Right cardiac atrium (tissue), 5 donors: ENCODE measurements around the gene PUSL1. TPM values are rescaled to one million over a fixed set of nuclear protein-coding genes. Genes with fewer than 3 reads are reported as not detected.

ENCODE experiments used
- ATAC-seq, 2 donors: fragments of 200-7000 bp; cut with Tn5 transposase; one replicate each; pipeline versions ENCODE4 v1.8.0 to v1.9.1; 2020; ENCODE audit warnings: moderate library complexity in 2 of 2, mild to moderate bottlenecking in 1 of 2
- DNase-seq, 3 donors: peaks; one replicate each; pipeline ENCODE4 v3.0.0-alpha.2; 2020
- H3K27ac ChIP-seq: one replicate; pipeline ENCODE4 v1.5.1; 2013; ENCODE audit warnings: mild to moderate bottlenecking, low read length, control low read depth, moderate library complexity
- H3K27me3 ChIP-seq: one replicate; pipeline ENCODE4 v1.6.1; 2013; ENCODE audit not compliant: control insufficient read depth, insufficient read depth
- H3K4me1 ChIP-seq: one replicate; pipeline ENCODE4 v1.6.1; 2013; ENCODE audit warnings: low read length; ENCODE audit not compliant: control insufficient read depth, insufficient read depth
- H3K4me3 ChIP-seq: one replicate; pipeline ENCODE4 v1.5.1; 2013; ENCODE audit warnings: low read length, control low read depth
- H3K9me3 ChIP-seq: one replicate; pipeline ENCODE4 v1.6.1; 2013; ENCODE audit warnings: low read length; ENCODE audit not compliant: control insufficient read depth
- WGBS: extraction: QIAGEN DNeasy Blood & Tissue Kit; methylation state at CpG from one replicate; pipeline ENCODE4 v1.1.7; 2013; 5-methylcytosine and 5-hydroxymethylcytosine counted together
- intact Hi-C, 4 donors: fragments of 100-400 bp; cut with DNase I; formaldehyde crosslinking; loops; one replicate each; pipeline versions ENCODE4 v1.11.0 to v1.14.0; 2022 to 2023
- polyA plus RNA-seq: library from polyadenylated mRNA; stranded (reverse); fragments of 200-250 nt; gene quantifications from one replicate; pipeline ENCODE4 v1.2.3, GENCODE V29; 2013
- total RNA-seq, 4 donors: library from RNA; stranded (reverse); fragmentation: NEBNext Ultra II Directional; extraction: Animal tissue kit (Norgen Biotek cat#: 25700); gene quantifications; one replicate each; pipeline ENCODE4 v1.2.1, GENCODE V29; 2021
- donor health status: healthy with polysubstance abuse.
- donor health status: DM: no; HTN: yes; CAD: no.
- donor health status: DM: no; HTN: no; CAD: no.
- donor health status: DM: no; HTN: yes; CAD: no; lungs with severe emphysema.
- donor health status: DM: yes; HTN: yes; CAD: no.

Gene PUSL1
- total and polyA plus RNA-seq, 5 donors = 11.3 to 14.1 (median 13.1) TPM

GRCh38 chr1:1279028-1279427 is 29.4 kb upstream of the PUSL1 start:
- Histone ChIP-seq H3K4me3 (no peak overlapping the region), H3K27ac (no peak overlapping the region), H3K27me3 (no peaks in the 10 kb centered on the region), H3K9me3 (no peaks in the 10 kb centered on the region), H3K4me1 (peaks cover 3% of the 10 kb centered on the region)
- DNase-seq = peak in 1 of 3 donors; percentile 39
- intact Hi-C loops = no loop called here
- 93% methylated on average over 16 of the region's 17 CpGs for WGBS
- no peak for ATAC-seq

DNA sequence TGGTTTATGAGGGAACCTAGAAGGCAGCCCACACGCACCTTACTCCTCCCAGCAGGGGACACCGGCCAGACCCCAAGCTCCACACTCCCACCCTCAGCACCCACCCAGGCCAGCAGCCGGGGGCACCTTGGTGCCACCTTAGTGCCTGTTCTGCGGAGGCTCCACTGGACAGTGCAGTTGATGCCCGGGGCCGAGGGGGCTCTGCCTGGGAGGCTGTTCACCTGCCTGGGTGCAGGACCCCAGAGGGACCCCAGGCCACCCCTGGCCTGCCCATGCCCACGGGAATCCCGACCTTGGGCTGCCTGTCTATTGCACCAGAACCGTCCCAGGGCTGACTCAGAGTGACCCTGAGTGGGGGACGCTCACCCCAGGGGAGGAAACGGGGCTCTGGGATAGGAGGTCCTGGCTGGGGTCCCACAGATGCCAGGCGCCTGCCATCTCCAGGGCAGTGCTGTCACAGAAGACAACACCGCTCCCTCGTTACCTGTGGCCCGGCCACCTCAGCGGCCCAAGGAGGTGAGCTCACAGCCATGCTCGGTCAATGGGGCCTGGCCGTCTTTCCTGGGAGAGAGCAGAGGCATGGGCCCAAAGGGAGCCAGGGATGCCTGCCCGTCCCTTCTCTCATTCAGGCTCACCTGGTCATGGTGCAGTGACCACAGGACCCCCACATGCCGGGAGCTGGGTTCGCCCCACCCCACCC is 27.5 kb upstream of the PUSL1 start:
- Histone ChIP-seq H3K27me3 (no peaks in the 10 kb centered on the region), H3K4me3 (no peak overlapping the region), H3K4me1 (no peaks in the 10 kb centered on the region), H3K27ac (no peak overlapping the region), H3K9me3 (no peaks in the 10 kb centered on the region)
- DNase-seq (peak in 2 of 3 donors; percentile 42 to 50), ATAC-seq (peak in 1 of 2 donors; percentile 7)
- WGBS = 90% methylated on average over 21 of the region's 21 CpGs
- intact Hi-C loops = no loop called here

DNA sequence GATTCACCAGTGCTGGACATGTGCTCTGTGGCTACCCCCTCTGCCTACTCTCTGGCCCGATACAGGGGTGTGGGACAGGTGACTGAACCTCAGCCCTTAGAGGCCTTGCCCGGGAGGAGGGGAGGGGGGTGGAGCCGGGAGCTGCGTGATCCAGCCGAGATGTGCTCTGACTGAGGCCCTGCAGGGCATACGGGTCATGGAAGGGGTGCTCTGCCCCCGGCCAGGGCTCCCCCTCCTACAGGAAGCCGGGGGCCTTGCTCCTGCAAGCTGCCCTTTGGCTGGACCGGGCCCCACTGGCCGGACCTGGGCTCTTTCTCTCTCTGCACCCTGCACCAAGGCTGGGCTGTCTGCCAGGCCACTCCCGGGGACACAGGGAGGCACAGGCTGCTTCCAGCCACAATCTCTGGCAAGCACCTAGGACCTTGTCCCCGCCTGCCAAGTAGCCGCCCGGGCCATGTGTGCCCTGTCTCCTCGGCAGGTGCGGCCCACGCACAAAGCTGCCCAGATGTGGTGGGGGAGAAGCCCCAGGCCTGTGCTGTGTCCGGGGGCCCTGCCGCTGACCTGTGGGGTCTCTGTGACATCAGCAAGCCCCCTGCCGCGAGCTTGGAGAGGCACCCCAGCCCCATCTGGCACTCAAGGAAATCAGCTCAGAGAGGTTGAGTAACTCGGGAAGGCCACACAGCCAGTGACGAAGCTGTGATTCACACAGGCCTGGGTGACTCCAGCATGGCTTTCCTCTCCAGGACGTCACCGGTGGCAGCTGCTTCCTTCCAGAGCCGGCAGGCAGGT is 26.7 kb upstream of the PUSL1 start:
- Histone ChIP-seq H3K27me3 (no peaks in the 10 kb centered on the region), H3K4me3 (no peak overlapping the region), H3K9me3 (no peaks in the 10 kb centered on the region), H3K27ac (no peak overlapping the region), H3K4me1 (no peaks in the 10 kb centered on the region)
- ATAC-seq (peak; percentile 58 to 75), DNase-seq (peak in 2 of 3 donors; percentile 86 to 87)
- intact Hi-C loops = no loop called here
- WGBS = 46% methylated on average over 26 of the region's 26 CpGs

GRCh38 chr1:1282998-1283397 is 25.4 kb upstream of the PUSL1 start:
- H3K27ac ChIP-seq = no peak overlapping the region
- no peak for ATAC-seq
- WGBS = 83% methylated on average over 14 of the region's 14 CpGs

GRCh38 chr1:1283821-1284220 is 24.6 kb upstream of the PUSL1 start:
- peak in 1 of 3 donors; percentile 39 for DNase-seq
- 11% methylated on average over 8 of the region's 9 CpGs for WGBS

More at GRCh38 chr1:1282998-1283397, 25.4 kb upstream of the PUSL1 start:
- H3K9me3 ChIP-seq = no peaks in the 10 kb centered on the region
- intact Hi-C loops = no loop called here
- H3K4me3 ChIP-seq = no peak overlapping the region
- H3K4me1 ChIP-seq = no peaks in the 10 kb centered on the region
- H3K27me3 ChIP-seq = no peaks in the 10 kb centered on the region
- peak in 1 of 3 donors; percentile 49 for DNase-seq

DNA sequence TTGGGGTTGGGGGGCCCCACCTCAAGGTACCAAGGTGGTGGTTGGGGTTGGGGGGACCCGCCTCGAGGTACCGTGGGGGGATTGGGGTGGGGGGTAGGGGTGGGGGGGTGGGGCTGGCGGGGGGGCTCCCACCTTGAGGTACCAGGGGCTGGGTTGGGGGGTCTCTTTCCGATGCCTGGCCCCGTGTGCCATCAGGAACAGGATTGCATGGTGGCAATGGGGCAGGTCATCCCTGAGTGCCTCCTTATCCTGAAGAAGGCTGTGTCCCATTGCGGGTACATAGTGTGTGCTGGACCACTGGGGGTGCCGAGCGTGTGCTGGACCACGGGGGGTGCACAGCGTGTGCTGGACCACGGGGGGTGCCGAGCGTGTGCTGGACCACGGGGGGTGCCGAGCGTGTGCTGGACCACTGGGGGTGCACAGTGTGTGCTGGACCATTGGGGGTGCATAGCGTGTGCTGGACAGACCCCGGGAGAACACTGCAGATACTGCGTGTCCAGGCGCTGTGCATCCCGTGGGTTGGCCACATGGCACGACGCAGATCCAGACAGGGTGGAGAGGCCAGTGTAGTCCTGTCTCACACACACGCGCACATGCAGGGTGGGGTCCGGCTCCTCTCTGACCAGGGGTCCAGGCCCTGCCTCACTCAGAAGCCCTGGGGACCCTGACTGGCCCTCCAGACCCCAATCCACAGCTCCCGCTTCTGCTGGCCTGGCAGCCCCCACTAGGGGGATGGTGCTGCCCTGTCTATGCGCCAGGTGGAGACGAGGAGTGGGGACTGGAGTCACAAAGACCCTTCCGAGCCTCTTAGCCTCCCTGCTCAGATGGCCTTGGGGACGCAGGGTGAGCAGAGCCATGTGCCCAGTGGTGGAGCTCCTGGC is 23.9 kb upstream of the PUSL1 start:
- Histone ChIP-seq H3K27ac (no peak overlapping the region), H3K27me3 (no peaks in the 10 kb centered on the region), H3K4me1 (no peaks in the 10 kb centered on the region), H3K9me3 (no peaks in the 10 kb centered on the region), H3K4me3 (no peak overlapping the region)
- ATAC-seq (no peak), DNase-seq (peak in 1 of 3 donors; percentile 53)
- intact Hi-C loops = no loop called here
- WGBS = 82% methylated on average over 32 of the region's 32 CpGs

More at GRCh38 chr1:1283821-1284220, 24.6 kb upstream of the PUSL1 start:
- no peak for ATAC-seq
- H3K4me1 ChIP-seq = no peaks in the 10 kb centered on the region
- H3K4me3 ChIP-seq = no peak overlapping the region
- no peak overlapping the region for H3K27ac ChIP-seq
- intact Hi-C loops = no loop called here
- no peaks in the 10 kb centered on the region for H3K27me3 ChIP-seq
- no peaks in the 10 kb centered on the region for H3K9me3 ChIP-seq

DNA sequence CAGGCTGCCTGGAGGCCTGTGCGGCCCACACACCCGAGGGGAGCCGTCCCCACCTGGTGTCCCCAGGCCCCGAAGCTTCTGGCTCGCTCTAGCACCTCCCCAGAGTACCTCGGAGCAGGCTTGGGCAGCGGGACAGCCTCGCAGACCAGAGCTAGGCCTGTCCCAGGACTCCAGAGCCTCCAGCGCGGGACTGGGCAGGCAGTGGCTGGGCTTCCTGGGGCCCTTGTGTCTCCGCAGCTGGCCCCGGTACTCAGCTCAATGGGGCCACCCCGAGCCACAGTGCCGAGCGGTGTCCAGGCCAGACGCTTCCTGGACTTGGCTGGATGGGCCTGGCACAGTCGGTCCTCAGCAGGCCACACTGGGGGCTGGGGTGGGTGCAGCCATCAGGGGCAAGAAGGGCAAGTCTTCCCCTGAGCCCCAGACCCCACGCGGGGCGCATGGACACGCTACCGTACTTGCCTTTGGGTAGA is 23.3 kb upstream of the PUSL1 start:
- WGBS = 90% methylated on average over 22 of the region's 22 CpGs

GRCh38 chr1:1285611-1286311 is 22.6 kb upstream of the PUSL1 start:
- peak in 1 of 3 donors; percentile 44 for DNase-seq
- no peak overlapping the region for H3K4me3 ChIP-seq
- H3K27ac ChIP-seq = no peak overlapping the region
- no peaks in the 10 kb centered on the region for H3K27me3 ChIP-seq
- ATAC-seq = peak in 1 of 2 donors; percentile 4
- intact Hi-C loops = no loop called here
- H3K4me1 ChIP-seq = no peaks in the 10 kb centered on the region
- 68% methylated on average over 37 of the region's 37 CpGs for WGBS
- no peaks in the 10 kb centered on the region for H3K9me3 ChIP-seq

More for the DNA sequence above, 23.3 kb upstream of the PUSL1 start:
- Histone ChIP-seq H3K9me3 (no peaks in the 10 kb centered on the region), H3K4me1 (no peaks in the 10 kb centered on the region), H3K27me3 (no peaks in the 10 kb centered on the region), H3K4me3 (no peak overlapping the region), H3K27ac (no peak overlapping the region)
- ATAC-seq (no peak), DNase-seq (peak in 1 of 3 donors; percentile 48)
- intact Hi-C loops = no loop called here

DNA sequence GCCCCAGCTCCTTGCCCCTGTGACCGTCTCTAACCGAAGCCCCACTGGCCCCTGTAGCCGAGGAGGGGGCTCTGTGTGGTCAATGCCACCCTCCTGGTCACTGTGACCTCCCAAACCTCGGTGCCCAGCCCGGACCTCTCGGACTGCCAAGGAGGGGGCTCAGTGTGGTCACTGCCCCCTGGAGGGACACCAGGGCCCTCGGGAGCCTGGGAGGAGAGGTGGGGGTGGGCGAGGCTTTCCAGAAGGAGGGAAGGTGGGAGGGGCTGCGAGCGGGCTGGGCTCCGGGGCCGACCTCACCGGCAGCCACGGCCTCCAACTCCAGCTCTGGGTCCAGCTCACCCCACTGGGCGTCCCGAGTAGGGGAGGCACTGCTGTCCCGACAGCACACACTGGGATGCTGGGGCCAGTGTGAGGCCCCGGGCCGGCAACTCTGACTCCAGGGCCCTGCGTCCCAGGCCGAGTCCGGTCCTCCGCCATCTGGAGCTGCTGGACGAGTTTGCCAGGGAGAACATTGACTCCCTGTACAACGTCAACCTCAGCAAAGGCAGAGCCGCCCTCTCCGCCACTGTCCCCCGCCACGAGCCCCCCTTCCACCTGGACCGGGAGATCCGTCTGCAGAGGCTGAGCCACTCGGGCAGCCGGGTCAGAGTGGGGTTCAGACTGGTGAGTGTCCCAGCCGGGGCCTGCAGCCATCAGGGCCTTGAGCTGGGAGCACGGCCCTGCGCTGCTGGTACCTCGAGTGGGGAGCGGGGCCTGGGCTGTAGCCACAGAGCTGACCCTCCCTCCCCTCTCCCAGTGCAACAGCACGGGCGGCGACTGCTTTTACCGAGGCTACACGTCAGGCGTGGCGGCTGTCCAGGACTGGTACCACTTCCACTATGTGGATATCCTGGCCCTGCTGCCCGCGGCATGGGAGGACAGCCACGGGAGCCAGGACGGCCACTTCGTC is 21.8 kb upstream of the PUSL1 start:
- Histone ChIP-seq H3K27ac (no peak overlapping the region), H3K4me3 (no peak overlapping the region), H3K9me3 (no peaks in the 10 kb centered on the region), H3K4me1 (no peaks in the 10 kb centered on the region), H3K27me3 (no peaks in the 10 kb centered on the region)
- no peak for ATAC-seq
- intact Hi-C loops = no loop called here
- DNase-seq = peak in 1 of 3 donors; percentile 63
- 62% methylated on average over 50 of the region's 50 CpGs for WGBS
